ENCODE results near the gene PNRC1.
A peak's percentile ranks its signal among the peaks of the same experiment; 100 is the strongest.
"Not testable (repeated sequence)": the region's sequence is repeated elsewhere in the genome, so short reads cannot be mapped to it uniquely, and the experiment has no call there.

The PNRC1 gene

GRCh38 chr6:89059227-89059626, 21.3 kb upstream of the PNRC1 start:
- no peak for DNase-seq (ENCODE audit: low read depth, low spot score)

DNA sequence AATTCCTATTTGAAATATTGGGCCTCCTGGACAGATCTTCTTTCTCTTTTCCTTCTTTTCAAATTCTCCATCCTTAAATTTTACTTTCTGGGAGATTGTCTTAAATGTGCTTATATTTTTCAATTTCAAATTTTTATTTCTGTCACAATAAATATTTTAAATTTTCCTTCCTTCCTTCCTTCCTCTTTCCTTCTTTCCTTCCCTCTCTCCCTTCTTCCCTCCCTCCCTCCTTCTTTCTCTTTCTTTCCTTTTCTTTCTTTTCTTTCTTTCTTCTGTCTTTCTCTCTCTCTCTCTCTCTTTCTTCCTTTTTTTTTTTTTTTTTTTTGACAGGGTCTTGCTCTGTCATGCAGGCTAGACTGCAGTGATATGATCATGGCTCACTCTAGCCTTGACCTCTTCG, 16.7 kb upstream of the PNRC1 start:
- no peak for DNase-seq (ENCODE audit: low read depth, low spot score)

GRCh38 chr6:89064931-89065330, 15.6 kb upstream of the PNRC1 start:
- not testable (repeated sequence) for DNase-seq (ENCODE audit: low read depth, low spot score)

- not testable (repeated sequence) for DNase-seq (ENCODE audit: low read depth, low spot score)
Observed at GRCh38 chr6:89066121-89066520, 14.4 kb upstream of the PNRC1 start.

DNA sequence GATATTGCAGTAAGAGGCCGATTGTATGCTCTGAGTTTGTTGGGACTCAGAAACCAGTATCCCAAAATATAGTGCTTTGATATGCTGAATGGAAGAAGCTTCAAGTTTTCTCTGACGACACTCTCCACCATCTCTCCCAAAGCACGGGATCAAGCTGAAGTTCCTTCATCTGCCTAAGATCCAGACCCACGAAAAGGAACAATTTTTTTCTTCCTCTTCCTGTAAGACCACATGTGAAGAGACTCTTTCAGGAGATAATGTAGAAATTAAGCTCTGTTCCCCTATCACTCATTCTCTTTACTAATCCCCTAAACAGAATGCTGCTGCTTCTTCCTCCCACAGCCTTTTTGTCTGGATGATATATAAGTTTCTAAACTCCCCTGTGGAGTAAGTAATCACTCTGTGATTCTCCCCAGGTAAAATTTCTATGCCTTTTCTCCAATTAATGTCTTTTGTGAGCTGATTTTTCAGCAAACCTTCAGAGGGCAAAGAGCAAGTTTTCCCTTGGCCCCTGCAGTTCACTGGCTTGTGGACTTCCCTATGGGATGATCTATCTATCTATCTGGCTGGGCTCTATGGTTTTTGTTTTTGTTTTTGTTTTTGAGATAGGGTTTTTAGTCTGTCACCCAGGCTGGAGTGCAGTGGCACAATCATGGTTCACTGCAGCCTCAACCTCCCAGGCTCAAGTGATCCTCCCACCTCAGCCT, 13.5 kb upstream of the PNRC1 start:
- no peak for DNase-seq (ENCODE audit: low read depth, low spot score)

DNA sequence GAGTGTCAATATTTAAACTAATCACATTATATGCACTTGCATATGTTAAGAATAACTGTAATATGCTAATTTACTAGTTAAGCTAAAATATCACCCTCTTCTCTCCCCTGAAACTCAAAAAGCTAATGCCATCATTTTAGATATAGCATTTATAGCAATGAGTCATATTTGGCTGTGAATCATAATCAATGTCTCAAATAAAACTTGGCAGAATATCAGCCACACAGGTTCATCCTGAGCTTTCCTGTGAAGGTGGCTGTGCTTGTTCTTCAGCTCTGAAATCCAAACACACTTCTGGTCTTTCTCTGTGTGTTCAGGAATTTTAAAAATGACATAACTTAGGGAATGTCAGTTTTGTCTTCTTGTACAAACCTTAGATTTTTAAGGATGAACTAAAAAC, 12.8 kb upstream of the PNRC1 start:
- no peak for DNase-seq (ENCODE audit: low read depth, low spot score)

DNA sequence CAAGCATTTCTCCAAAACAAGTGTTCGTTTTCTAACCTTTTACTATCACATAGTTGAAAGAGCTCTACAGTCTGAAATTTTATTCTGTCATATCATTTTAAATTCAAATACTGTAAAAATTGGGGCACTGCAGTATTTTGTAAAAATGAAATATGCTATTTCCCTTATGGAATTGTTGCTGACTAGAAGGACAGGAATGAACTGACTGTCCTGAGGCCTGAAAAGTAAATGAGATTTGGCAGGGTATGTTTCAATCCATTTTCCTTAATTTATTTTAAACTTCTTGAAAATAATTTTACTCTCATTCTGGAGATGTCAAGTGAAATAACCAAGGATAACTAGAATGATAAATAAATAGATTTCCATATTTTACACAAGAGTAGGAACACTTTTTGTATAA, 11.9 kb upstream of the PNRC1 start:
- DNase-seq (ENCODE audit: low read depth, low spot score), result no peak

DNA sequence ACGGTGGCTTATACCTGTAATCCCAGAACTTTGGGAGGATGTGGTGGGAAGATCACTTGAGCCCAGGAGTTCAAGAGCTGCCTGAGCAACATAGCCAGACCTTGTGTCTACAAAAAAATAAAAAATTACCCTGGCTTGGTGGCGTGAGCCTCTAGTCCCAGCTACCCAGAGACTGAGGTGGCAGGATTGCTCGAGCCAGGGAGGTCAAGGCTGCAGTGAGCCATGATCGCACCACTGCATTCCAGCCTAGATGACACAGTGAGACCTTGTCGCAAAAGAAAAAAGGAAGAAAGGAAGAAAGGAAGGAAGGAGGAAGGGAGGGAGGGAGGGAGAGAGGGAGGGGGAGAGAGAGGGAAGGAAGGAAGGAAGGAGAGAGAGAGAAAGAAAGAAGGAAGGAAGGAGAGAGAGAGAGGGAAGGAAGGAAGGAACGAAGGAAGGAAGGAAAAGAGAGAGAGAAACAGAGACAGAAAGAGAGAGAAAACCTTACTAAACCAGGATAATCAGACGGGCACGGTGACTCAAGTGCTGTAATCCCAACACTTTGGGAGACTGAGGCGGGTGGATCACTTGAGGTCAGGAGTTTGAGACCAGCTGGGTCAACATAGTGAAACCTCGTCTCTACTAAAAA, 10.9 kb upstream of the PNRC1 start:
- no peak for DNase-seq (ENCODE audit: low read depth, low spot score)

DNA sequence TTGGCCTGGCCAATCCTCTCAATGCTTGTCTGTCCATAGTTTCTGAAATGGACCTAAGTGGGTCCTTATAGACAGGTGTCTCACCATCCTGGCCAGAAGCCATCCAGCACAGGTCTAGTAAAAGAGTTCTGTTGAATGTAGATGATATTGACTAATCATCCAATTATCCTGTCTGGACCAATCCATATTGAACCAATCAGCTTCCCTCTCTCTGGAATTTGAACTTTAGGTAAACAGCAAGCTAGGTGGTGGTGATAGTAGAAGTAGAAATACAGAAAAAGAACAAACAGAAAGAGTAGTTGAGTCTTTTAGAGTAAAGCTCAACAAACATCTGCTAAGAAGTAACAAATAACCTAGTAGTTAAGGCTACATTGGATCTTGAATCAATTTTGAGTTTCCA, 9.5 kb upstream of the PNRC1 start:
- DNase-seq (ENCODE audit: low read depth, low spot score), result no peak

DNA sequence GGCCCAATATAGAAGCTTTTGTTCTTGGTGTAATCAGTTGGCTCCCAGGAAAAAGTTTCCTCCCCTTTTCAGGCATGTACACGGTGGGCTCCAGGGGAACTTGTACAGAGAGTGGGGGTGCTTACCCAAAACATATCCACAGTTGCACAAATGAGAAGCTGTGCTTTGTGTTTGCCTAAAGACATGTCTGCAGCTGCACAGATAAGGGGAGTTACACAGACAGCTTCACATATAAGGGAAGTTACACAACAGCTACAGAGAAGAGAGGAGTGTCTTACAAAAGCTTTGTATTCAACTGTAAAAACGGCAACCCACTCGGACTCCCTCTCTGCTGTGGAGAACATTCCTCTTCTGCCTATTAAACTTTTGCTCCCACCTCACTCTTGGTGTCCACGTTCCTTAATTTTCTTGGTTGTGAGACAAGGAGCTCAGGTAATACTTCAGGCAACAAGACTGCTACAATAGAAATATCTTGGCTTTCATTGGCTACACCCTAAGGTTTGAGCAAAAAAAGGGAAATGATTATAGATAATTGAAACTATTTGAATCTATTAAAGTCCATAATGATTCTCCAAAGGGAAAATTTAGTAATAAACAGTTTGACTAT, 7.4 kb upstream of the PNRC1 start:
- no peak for DNase-seq (ENCODE audit: low read depth, low spot score)

GRCh38 chr6:89073840-89074239, 6.7 kb upstream of the PNRC1 start:
- DNase-seq (ENCODE audit: low read depth, low spot score), result no peak

DNA sequence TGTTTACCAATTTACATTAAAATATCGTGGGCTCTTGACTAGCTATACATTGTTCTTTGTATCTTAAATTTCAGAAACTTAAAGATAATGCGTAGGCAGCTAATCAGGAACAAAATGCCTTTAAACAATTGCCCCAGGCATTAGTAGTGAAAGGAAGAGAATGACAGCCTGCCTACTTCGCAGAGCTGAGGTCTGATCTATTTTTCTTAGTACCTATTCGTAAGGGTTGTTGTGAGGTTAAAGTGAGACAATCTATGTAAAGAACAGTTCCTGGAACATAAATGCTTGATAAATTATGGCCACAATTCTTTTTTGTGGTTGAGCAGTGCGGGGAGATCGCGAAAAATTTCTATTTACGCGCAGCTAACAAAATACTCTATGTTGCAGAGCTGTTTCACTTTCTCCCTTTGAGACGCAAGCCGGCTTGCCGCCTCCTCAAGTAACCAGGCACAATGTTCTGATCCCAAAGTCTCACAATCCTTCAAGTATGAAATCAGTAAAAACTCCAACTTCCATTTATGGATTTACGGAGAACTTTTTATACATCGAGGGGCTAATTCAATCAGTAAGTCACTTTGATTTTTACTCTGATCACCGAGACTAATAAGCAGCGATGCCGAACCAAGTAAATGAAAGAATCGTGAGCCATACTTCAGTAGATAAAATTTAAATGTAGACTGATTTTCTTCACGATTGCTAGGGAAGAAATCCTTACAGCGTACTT, 878 bp upstream of the PNRC1 start:
- peak; percentile 41 for DNase-seq (ENCODE audit: low read depth, low spot score)

DNA sequence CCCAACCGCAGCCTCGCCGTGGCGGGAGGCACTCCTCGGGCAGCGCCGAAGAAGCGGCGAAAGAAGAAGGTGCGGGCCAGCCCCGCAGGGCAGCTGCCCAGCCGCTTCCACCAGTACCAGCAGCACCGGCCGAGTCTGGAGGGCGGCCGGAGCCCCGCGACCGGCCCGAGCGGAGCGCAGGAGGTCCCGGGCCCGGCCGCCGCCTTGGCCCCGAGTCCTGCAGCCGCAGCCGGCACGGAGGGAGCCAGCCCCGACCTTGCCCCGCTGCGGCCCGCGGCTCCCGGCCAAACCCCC, 525 bp downstream of the PNRC1 start:
- no peak for DNase-seq (ENCODE audit: low read depth, low spot score)

DNA sequence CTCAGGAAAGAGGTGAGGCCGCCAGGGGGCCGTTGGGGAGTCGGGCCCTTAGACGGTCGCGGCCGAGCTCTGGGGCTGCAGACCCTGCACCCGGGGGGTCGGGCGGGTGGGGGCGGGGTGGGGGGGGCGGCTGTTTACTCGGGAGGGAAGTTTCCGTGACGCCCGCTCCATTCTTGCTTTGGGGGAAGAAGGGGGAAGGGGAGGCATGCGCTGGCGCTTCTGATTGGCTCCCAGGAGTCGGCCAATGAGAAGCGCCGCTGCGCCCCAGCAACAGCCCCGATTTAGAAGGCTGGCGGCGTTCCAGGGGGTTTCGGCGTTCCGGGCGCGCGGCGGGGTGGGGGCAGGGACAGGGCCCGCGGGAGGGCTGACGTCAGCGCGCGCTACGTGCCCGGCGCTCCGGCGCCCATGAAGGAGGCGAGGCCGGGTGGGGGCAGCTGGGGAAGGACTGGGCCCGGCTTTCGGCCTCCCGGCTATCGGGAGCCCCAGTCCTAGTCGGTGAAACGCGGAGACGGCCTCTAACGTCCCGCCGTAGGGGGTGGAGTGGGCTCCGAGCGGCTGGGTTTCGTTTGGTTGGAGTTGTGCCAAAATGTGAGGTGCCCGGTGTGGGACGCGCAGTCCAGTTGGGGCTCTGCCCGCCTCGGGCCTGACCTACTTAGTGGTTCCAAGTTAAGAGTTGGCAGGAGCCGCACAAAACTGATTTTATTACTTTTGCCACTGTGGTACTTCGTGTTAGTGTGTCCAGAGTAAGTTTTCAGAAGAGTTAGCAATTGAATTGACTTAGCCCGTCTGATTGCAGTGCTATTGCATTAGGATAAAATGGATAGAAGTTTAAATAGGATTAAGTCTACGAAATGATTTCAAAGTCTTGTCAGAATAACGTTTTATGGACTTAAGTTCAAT, 1.1 kb downstream of the PNRC1 start:
- peak; percentile 80 for DNase-seq (ENCODE audit: low read depth, low spot score)

DNA sequence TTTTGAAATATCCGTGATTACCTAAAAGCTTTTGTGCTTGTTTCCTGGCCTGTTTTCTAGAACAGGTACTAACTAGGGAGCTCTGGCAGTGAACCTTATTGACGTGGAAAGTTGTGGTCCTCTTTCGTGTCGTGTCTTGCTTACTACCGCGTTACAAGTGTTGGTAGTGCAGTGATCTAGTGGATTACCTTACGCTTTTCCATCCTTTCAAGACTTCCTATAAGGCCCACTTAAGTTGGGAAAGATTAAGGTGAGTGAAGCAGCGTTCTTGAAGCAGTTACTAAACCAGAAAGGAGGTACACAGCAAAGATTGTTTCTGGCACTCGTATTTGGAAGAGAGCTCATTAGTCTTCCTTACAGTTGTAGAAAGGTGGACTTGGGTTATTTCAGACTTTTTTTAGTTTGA, 1.9 kb downstream of the PNRC1 start:
- DNase-seq (ENCODE audit: low read depth, low spot score), result no peak

DNA sequence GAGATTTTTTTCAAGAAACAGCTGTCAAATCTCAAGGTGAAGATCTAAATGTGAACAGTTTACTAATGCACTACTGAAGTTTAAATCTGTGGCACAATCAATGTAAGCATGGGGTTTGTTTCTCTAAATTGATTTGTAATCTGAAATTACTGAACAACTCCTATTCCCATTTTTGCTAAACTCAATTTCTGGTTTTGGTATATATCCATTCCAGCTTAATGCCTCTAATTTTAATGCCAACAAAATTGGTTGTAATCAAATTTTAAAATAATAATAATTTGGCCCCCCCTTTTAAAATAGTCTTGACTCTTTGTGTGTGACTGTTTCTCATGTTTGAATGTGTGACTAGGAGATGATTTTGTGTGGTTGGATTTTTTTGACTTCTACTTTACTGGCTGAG, 4.0 kb downstream of the PNRC1 start:
- no peak for DNase-seq (ENCODE audit: low read depth, low spot score)

GRCh38 chr6:89084954-89085353, 4.4 kb downstream of the PNRC1 start:
- no peak for DNase-seq (ENCODE audit: low read depth, low spot score)

GRCh38 chr6:89085409-89086205, 5.1 kb downstream of the PNRC1 start:
- DNase-seq (ENCODE audit: low read depth, low spot score), result no peak

DNA sequence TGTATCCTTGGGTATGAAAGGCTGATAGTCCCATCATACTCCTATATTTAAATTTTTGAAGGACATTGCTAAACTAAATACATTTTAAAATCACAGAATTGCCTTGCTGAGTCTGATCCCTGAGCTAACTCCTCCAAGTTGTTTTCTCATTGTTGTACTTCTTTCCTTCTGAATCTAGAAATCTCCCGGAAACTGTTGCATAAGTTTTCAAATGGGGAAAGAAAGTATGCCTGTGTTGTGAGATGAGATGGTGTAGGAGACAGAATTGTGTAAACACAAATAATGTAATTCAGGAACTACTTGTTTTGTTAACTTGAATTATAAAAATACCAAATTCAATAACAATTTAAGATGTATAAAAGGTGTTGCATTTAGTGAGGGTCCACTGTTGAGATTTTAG, 7.3 kb downstream of the PNRC1 start:
- no peak for DNase-seq (ENCODE audit: low read depth, low spot score)

GRCh38 chr6:89098461-89098860, 17.9 kb downstream of the PNRC1 start:
- DNase-seq (ENCODE audit: low read depth, low spot score), result no peak

GRCh38 chr6:89100114-89100513, 19.6 kb downstream of the PNRC1 start:
- no peak for DNase-seq (ENCODE audit: low read depth, low spot score)

Measured in brain pericyte (primary cell).